Endothelial cell of umbilical vein (primary cell): ENCODE results near the gene NEK3. TPM values are rescaled to one million over a fixed set of nuclear protein-coding genes. Genes with fewer than 3 reads are reported as not detected.

ENCODE experiments used
- BruUV-seq: library from RNA; stranded (reverse); fragments of 400-500 nt; replicated peaks from 2 replicates; lab custom pipeline; 2021; lab: Mats Ljungman, UMichigan
- CTCF ChIA-PET: fragments of 300-600, 350-600 bp; sonication (Branson Sonifier 250); formaldehyde crosslinking; loops from one replicate; lab custom pipeline; 2021; ENCODE audit warnings: antibody characterized with exemption, inconsistent platforms; lab: Charles Lee
- POLR2A ChIA-PET: fragments of 300-600, 350-600 bp; sonication (Branson Sonifier 250); formaldehyde crosslinking; loops from one replicate; lab custom pipeline; 2021; ENCODE audit warnings: antibody characterized with exemption, inconsistent platforms; lab: Charles Lee
- DNase-seq: peaks from one replicate; pipeline ENCODE4 v3.0.0-alpha.2; 2011; ENCODE audit warnings: low read depth, low spot score
- FAIRE-seq: peaks from 2 replicates; lab custom pipeline; 2011; peaks lifted over from hg19 to GRCh38; lab: Jason Lieb, UNC
- H2AFZ ChIP-seq: 2 replicates; pipeline ENCODE4 v1.6.0; 2012; ENCODE audit warnings: low read depth, low read length, control low read depth, inconsistent platforms
- H3K27ac ChIP-seq: 2 replicates; pipeline ENCODE4 v1.5.1; 2011; ENCODE audit warnings: low read depth, mild to moderate bottlenecking, control low read depth, low read length, moderate library complexity; ENCODE audit not compliant: insufficient read depth
- H3K27me3 ChIP-seq, 2 experiments: 2 replicates each; pipeline versions ENCODE4 v1.6.0 to v1.6.1; 2011; ENCODE audit warnings: low read length in 2 of 2, mixed read lengths in 1 of 2; ENCODE audit not compliant: control insufficient read depth in 2 of 2, insufficient read depth in 2 of 2
- H3K36me3 ChIP-seq, 2 experiments: 2 replicates in 1 of 2; 3 replicates in 1 of 2; pipeline ENCODE4 v1.5.1; 2011; ENCODE audit warnings: low read length in 2 of 2, mild to moderate bottlenecking in 1 of 2, moderate library complexity in 1 of 2; ENCODE audit not compliant: control insufficient read depth in 2 of 2, insufficient read depth in 2 of 2; ENCODE audit errors: extremely low read depth in 1 of 2
- H3K4me1 ChIP-seq: 3 replicates; pipeline ENCODE4 v1.5.1; 2011; ENCODE audit warnings: mild to moderate bottlenecking, low read length; ENCODE audit not compliant: control insufficient read depth, insufficient read depth; ENCODE audit errors: extremely low read depth
- H3K4me2 ChIP-seq: 2 replicates; pipeline ENCODE4 v1.6.1; 2011; ENCODE audit warnings: low read length, control low read depth, mixed read lengths; ENCODE audit not compliant: insufficient read depth
- H3K4me3 ChIP-seq, 3 experiments: fragments of 200-600 bp in 1 of 3; sonication (generic), shearing (Covaris generic) in 1 of 3; replicated peaks in 1 of 3; 2 replicates each; pipeline ENCODE4 v1.5.1; 2011 to 2016; ENCODE audit warnings: control low read depth in 3 of 3, low read length in 3 of 3, mild to moderate bottlenecking in 2 of 3, inconsistent platforms in 1 of 3, low read depth in 1 of 3, moderate library complexity in 1 of 3; ENCODE audit not compliant: insufficient read depth in 1 of 3
- H3K79me2 ChIP-seq: 2 replicates; pipeline ENCODE4 v1.6.0; 2012; ENCODE audit warnings: low read length, inconsistent platforms; ENCODE audit not compliant: control insufficient read depth, insufficient read depth
- H3K9ac ChIP-seq: replicated peaks from 2 replicates; pipeline ENCODE3; 2011; ENCODE audit warnings: low read length, control low read depth; ENCODE audit not compliant: insufficient read depth; ENCODE audit errors: extremely low read depth
- H3K9me1 ChIP-seq: replicated peaks from 3 replicates; pipeline ENCODE4 v1.6.0; 2011; ENCODE audit warnings: mild to moderate bottlenecking, low read length; ENCODE audit not compliant: control insufficient read depth, insufficient read depth; ENCODE audit errors: extremely low read depth
- H3K9me3 ChIP-seq: replicated peaks from 2 replicates; pipeline ENCODE4 v1.5.1; 2012; ENCODE audit warnings: low read length, inconsistent platforms; ENCODE audit not compliant: control insufficient read depth, insufficient read depth
- H4K20me1 ChIP-seq: replicated peaks from 2 replicates; pipeline ENCODE3; 2011; ENCODE audit warnings: mild to moderate bottlenecking, low read length; ENCODE audit not compliant: control insufficient read depth, insufficient read depth; ENCODE audit errors: extremely low read depth
- CTCF ChIP-seq, 2 donors: IDR thresholded peaks; 1 replicate in 1 of 2; 2 replicates in 1 of 2; pipeline ENCODE4 v1.5.1; 2011; ENCODE audit warnings: low read length in 2 of 2, mild to moderate bottlenecking in 2 of 2, moderate library complexity in 2 of 2, control low read depth in 1 of 2, inconsistent platforms in 1 of 2, low read depth in 1 of 2; ENCODE audit not compliant: insufficient read depth in 1 of 2; ENCODE audit errors: extremely low read depth in 1 of 2
- EZH2 ChIP-seq: IDR thresholded peaks from 2 replicates; pipeline ENCODE4 v1.6.1; 2012; ENCODE audit warnings: borderline replicate concordance, low read depth, mild to moderate bottlenecking, moderate library complexity, low read length, inconsistent platforms; ENCODE audit not compliant: severe bottlenecking
- FOS ChIP-seq: IDR thresholded peaks from 2 replicates; pipeline ENCODE4 v1.6.1; 2011; ENCODE audit warnings: mild to moderate bottlenecking, low read length, moderate library complexity, borderline replicate concordance; ENCODE audit not compliant: insufficient read depth
- GATA2 ChIP-seq: IDR thresholded peaks from 2 replicates; pipeline ENCODE4 v1.7.0; 2011; ENCODE audit warnings: low read depth, mild to moderate bottlenecking, moderate library complexity, mixed read lengths, low read length; ENCODE audit not compliant: insufficient read length, insufficient read depth
- JUN ChIP-seq: IDR thresholded peaks from 2 replicates; pipeline ENCODE4 v1.6.1; 2011; ENCODE audit warnings: borderline replicate concordance, low read depth; ENCODE audit not compliant: insufficient read length, insufficient read depth
- MAX ChIP-seq: IDR thresholded peaks from 2 replicates; pipeline ENCODE4 v1.6.1; 2011; ENCODE audit not compliant: insufficient read depth, insufficient read length
- MYC ChIP-seq: IDR thresholded peaks from one replicate; pipeline ENCODE4 v1.6.1; 2011; ENCODE audit warnings: mild to moderate bottlenecking, low read depth, low read length
- POLR2A ChIP-seq: IDR thresholded peaks from 2 replicates; pipeline ENCODE4 v1.6.1; 2012; ENCODE audit warnings: low read depth, mild to moderate bottlenecking, control low read depth, low read length
- POLR2AphosphoS5 ChIP-seq: IDR thresholded peaks from 2 replicates; pipeline ENCODE4 v1.6.1; 2012; ENCODE audit warnings: low read depth, mild to moderate bottlenecking, control low read depth, low read length, moderate library complexity; ENCODE audit not compliant: insufficient read depth
- dilution Hi-C: fragments of 300-500 bp; cut with MboI; formaldehyde crosslinking; loops from one replicate; pipeline ENCODE4 v1.15.0; 2019; ENCODE audit warnings: low sequenced_read_pairs; ENCODE audit not compliant: extremely low pct_ligation_motif_present
- intact Hi-C: fragments of 100-400 bp; cut with micrococcal nuclease; formaldehyde crosslinking; loops from one replicate; pipeline ENCODE4 v1.10.0; 2022
- polyA plus RNA-seq, 4 experiments: library from polyadenylated mRNA; depleted of rRNA in 3 of 4; stranded (reverse) in 3 of 4; unstranded in 1 of 4; fragments of >200 nt; gene quantifications; 2 replicates each; pipeline versions ENCODE4 v1.2.1 to v1.2.3, GENCODE V29; 2011 to 2012; ENCODE audit warnings: missing spikeins in 1 of 4
- total RNA-seq: library from RNA; stranded (reverse); gene quantifications from 2 replicates; pipeline ENCODE4 v1.2.3, GENCODE V29; 2021

The NEK3 gene
- total and polyA plus RNA-seq, 2 donors (not counting 3 experiments of a cell fraction or from before 2014, with no cell fraction given), result 10.3 to 13.8 TPM

GRCh38 chr13:52109116-52109670 is 50.2 kb downstream of the NEK3 start:
- H2AFZ ChIP-seq, result no peak overlapping the region
- no peaks in the 10 kb centered on the region for H3K4me1 ChIP-seq
- DNase-seq (no peak), FAIRE-seq (no peak)
- intact Hi-C loops, result no loop called here
- H3K36me3 ChIP-seq, result no peaks in the 10 kb centered on the region
- CTCF ChIA-PET, result interaction anchor here (0.6 to 1.4 kb wide), 2 partner anchors 19 to 689 kb away, joined by 3 to 4 read pairs; no protein-coding TSS in a partner anchor
- peaks cover 5 to 20% of the 10 kb centered on the region in 2 experiments for H3K27me3 ChIP-seq
- no peak for TF ChIP-seq POLR2AphosphoS5
- TF ChIP-seq CTCF (IDR thresholded peaks at IDR 0.05; ENCODE audit: extremely low read depth in 1 of 2, insufficient read depth in 1 of 2, low read depth in 1 of 2, low read length in 2 of 2), result no peak
- TF ChIP-seq POLR2A, result no peak
- no peak for TF ChIP-seq FOS
- TF ChIP-seq EZH2, result no peak
- no peak overlapping the region for H3K4me2 ChIP-seq
- no peak overlapping the region for H3K4me3 ChIP-seq
- H3K27ac ChIP-seq, result no peak overlapping the region
- no peak overlapping the region for H3K9ac ChIP-seq
- POLR2A ChIA-PET, result no interaction called here
- H3K79me2 ChIP-seq, result no peaks in the 10 kb centered on the region
- no peaks in the 10 kb centered on the region for H3K9me3 ChIP-seq
- dilution Hi-C loops, result no loop called here
- H3K9me1 ChIP-seq, result no peaks in the 10 kb centered on the region
- no TSS peak for BruUV-seq
- no peaks in the 10 kb centered on the region for H4K20me1 ChIP-seq

GRCh38 chr13:52105841-52106240 is 53.6 kb downstream of the NEK3 start:
- Histone ChIP-seq H3K36me3 (no peaks in the 10 kb centered on the region), H3K4me1 (no peaks in the 10 kb centered on the region), H3K9ac (no peak overlapping the region), H4K20me1 (no peaks in the 10 kb centered on the region), H3K4me3 (no peak overlapping the region), H3K27me3 (peaks cover 2% of the 10 kb centered on the region in 2 experiments), H3K9me1 (no peaks in the 10 kb centered on the region), H3K79me2 (no peaks in the 10 kb centered on the region), H3K4me2 (no peak overlapping the region), H2AFZ (no peak overlapping the region), H3K27ac (no peak overlapping the region), H3K9me3 (no peaks in the 10 kb centered on the region)
- TF ChIP-seq FOS (no peak), MYC (no peak), POLR2AphosphoS5 (no peak), GATA2 (no peak), JUN (no peak), POLR2A (no peak), EZH2 (no peak), MAX (no peak), CTCF (IDR thresholded peaks at IDR 0.05; ENCODE audit: extremely low read depth in 1 of 2, insufficient read depth in 1 of 2, low read depth in 1 of 2, low read length in 2 of 2) (no peak)
- dilution Hi-C loops, result no loop called here
- intact Hi-C loops, result no loop called here
- FAIRE-seq, result no peak
- BruUV-seq, result no TSS peak
- ChIA-PET POLR2A (no interaction called here), CTCF (no interaction called here)
- DNase-seq, result no peak
